ENCODE measurements around the gene CDKAL1.

Gene CDKAL1

DNA sequence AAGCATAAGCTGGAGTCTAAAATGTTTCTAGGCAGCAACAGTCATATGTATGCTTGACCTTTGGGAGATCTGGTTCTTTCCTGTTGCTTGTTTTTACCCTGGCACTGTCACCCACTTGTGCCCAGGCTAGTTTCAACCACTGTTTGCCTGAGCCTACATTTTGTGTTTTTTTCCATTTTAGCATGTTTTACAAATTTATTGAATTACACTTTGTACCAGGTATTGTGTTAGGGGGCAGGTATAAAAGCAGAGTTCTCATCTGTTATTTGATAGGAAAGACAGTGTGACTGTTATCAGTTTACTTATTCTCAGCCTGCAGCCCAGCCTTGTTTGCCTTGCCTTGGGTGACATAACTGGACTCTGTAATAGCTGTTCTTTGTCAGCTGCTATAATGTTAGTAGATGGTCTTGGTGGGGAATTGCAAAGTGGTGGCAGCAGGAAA, 147.0 kb downstream of the CDKAL1 start:
- no peak for DNase-seq

DNA sequence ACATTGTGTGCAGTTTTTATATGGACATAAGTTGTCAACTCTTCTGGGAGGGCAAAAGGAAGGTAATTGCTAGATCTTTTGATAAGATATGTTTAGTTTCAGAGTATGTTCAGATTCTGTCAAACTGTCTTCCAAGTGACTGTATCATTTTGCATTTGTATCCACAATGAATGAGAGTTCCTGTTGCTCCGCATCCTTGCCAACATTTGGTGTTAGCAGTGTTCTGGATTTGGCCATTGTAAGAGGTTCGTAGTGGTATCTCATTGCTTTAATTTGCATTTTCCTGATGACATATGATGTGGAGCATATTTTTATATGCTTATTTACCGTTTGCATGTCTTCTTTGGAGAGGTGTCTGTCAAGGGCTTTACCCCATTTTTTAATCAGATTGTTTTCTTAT, 150.2 kb downstream of the CDKAL1 start:
- DNase-seq: no peak

DNA sequence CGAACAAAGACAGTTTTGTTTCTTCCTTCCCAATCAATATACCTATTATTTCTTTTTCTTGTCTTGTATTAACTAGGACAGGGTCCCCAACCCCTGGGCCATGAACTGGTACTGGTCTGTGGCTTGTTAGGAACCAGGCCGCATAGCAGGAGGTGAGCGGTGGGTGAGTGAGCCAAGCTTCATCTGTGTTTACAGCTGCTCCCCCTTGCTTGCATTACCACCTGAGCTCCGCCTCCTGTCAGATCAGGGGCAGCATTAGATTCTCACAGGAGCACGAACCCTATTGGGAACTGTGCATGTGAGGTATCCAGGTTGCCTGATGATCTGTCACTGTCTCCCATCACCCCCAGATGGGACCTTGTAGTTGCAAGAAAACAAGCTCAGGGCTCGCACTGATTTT, 151.9 kb downstream of the CDKAL1 start:
- no peak for DNase-seq

DNA sequence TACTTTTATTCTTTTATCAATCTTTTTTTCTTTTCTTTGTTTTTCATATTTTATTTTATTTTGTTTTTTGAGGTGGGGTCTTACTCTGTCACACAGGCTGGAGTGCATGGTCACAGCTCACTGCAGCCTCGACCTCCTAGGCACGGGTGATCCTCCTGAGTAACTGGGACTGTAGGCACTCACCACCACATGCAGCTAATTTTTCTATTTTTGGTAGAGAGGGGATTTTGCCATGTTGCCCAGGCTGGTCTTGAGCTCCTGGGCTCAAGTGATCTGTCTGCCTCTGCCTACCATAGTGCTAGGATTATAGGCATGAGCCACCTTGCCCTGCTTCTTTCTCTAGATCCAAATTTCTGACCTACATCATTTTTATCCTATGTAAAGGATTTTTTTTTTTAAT, 153.2 kb downstream of the CDKAL1 start:
- no peak for DNase-seq

DNA sequence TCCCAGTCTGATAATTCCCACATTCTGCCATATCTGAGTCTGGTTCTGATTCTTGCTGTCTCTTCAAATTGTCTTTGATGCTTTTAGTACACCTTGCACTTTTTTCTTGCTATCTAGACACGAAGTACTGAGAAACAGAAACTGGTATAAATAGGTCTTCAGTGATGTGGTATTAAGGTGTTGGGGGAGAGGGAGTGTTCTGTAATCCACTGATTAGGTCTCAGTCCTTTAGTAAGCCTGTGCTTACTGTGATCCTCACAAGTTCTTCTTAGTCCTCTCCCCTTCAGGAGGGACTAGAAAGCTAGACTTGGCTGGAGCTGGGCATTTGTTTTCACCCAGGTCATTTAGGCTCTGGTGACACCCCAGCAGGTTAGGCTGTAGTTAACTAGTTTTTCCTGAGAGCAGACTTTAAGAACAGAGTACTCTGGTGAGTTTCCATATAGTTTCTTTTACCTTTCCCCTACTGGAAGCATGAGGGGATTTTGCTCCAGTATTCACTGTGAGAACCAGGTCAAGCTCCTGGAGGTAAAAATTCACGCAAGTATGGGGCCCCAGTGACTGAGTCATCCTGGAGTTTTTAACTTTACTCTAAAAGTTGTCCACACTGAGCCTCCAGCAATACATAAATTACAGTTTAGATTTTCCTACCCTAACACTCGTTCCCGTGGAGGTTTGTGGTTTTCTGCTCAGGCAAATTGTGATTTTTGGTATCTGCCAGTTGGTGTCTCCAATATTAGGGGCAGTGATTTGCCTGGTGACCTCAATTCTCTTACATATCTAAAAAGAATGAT, 154.6 kb downstream of the CDKAL1 start:
- no peak for DNase-seq

DNA sequence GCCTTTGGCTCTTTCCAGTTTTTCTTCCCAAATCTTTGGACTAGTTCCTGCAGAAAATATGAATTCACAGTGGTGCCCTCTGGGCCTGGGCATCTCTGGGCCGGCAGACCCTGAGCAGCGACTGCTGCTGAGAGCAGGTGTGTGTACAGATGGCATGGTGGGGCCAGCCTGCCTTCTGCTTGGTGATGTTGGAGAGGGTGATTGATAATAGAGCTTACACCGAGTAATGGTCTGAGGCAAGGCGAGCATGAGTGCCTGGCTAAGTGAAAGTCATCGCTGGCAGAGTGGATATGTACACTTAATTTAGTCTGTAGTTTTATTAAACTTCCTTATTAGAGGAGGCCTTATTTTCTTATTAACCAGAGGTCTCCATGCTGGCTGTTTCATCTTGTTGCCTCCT, 156.9 kb downstream of the CDKAL1 start:
- no peak for DNase-seq

DNA sequence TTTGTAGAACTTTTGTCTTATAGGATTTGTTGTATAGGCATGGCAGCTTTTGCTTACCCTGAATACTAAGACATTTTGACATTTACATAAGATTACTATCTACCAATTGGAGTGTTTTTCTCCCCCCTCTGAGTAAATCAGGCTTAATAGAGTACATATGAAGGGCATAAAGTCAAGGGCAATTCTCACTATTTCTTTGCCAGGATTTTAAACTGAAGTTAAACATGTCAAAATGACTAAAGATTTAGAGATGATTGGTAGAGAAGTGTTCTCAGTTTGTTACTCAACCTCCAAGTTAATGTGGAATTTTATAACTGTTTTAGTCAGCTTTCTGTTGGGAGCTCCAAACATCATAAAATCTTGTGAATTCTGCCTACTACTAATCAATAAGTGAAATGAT, 157.8 kb downstream of the CDKAL1 start:
- DNase-seq: no peak

DNA sequence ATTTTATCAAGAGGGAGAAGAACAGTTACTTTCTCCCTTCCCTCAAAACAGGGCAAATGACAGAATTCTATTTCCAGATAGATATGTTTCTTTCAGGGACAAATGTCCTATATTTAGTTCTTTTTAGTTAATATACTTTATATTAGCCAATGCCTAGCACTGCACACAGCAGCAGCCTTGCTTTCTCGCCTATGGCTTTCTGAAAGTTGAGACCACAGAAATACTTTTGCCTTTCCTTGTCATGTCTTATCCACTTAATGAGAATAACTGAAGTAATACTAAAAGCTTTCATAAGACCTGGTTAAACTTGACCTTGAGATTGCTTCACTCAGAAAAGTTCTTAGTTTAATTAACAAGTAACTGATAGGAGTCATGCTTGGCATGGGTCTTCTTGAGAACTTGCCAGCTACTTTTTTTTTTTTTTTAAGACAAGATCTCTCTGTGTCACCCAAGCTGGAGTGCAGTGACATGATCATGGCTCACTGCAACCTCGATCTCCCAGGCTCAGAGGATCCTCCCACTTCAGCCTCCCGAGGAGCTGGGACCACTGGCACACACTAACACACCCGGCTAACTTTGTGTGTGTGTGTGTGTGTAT, 159.3 kb downstream of the CDKAL1 start:
- no peak for DNase-seq

DNA sequence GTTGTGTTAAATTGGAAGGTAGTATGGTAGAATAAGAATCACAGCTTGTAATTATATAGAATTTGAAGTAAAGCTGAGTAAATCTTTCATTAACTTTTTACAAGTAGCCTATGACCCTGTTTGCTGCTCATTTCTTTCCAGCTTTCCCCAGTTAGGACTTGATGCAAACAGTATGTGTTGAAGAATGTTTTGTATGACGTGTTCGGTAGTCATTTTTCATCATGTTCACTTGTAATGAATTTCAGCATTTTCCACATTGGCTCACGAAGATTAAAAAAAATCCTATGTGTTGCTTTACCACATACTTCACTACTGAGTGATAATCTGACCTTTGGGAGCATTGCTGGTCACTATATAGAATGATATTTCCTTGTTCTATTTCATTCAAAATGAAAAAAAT, 162.4 kb downstream of the CDKAL1 start:
- no peak for DNase-seq

DNA sequence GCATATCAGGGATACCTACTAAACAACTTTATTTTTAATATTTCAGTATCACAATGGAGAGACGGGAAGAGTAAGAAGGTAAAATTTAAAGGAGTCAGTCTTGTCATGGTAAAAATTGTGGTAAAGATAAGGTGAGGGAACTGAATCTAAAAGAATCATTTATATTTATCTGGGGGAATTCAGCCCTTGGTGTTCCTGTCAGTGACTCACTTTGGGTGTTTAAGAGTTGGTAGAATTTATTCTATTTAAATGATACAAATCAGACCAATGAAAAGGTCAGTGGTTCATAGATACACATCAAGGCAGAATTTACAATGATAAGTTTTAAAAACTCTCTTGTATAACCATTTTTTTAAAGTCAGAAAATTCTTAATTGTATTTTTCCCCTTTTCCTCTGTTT, 164.4 kb downstream of the CDKAL1 start:
- no peak for DNase-seq

DNA sequence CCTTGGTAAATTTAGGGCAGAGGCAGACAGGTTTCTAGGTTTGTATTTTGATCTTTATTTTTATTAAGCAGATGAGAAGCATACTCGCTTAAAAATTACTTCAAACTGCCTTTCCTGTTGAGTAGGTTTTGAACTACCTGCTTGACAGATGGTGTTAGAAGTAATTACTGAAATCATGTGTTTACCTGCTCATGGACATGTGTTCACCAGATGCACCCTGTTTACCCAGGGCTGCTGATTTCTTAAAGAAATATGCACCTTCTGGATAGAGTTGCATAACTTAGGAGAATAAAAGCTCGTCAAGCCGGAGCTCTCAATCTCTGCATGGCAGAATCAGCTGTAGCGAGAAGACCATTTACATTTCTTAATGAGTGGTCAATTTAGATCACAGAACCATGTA, 165.1 kb downstream of the CDKAL1 start:
- no peak for DNase-seq

DNA sequence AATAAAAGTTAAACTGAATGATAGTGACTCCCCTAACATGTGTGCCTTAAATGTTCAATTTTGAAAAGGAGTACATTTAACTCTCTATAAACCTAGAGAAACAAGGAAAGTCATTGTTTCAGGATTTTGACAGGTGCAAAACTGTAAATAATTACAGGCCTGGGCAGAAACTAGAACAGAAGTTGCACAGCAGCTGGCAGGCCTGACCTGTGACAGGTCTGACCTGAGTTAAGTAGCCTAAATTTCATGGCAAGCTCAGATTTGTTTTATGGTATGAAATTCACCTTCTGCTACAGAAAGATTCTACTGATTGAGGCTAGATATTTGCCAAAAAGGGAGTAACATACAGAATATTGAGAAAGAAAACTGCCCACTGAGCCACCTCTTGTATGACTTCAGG, 166.1 kb downstream of the CDKAL1 start:
- no peak for DNase-seq

DNA sequence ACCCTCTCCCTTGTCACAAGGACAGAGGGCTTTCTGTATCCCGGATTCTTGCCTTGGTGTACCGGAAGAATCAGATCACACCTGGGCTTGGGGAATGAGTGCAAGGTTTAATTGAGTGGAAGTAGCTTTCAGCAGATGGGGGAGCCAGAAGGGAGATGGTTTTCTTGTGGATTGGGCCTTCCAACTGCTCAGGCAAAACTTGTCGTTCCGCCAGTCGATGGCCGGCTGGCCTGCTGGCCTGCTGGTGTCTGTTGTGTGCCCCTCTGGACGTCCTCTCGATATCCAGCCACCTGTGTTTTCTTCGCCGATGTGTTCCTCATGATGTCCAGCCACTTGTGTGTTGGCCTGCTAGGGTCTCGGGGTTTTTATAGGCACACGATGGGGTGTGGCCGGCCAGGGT, 168.1 kb downstream of the CDKAL1 start:
- no peak for DNase-seq

DNA sequence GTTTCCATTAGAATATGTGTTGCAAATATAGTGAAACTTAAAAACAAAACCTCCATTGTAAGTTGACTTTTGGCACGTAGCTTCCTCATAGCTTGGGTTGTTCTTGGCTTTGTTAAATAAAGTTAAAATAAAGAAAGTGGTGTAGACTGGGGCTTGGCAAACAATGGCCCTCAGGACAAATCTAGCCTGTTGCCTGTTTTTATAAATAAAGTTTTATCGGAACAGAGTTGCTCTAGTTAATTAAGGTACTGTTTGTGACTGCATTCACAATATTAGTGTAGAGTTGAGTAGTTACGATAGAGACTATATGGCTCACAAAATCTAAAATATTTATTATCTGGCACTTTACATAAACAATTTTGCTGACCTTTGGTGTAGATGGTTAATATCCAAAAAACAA, 168.8 kb downstream of the CDKAL1 start:
- no peak for DNase-seq

DNA sequence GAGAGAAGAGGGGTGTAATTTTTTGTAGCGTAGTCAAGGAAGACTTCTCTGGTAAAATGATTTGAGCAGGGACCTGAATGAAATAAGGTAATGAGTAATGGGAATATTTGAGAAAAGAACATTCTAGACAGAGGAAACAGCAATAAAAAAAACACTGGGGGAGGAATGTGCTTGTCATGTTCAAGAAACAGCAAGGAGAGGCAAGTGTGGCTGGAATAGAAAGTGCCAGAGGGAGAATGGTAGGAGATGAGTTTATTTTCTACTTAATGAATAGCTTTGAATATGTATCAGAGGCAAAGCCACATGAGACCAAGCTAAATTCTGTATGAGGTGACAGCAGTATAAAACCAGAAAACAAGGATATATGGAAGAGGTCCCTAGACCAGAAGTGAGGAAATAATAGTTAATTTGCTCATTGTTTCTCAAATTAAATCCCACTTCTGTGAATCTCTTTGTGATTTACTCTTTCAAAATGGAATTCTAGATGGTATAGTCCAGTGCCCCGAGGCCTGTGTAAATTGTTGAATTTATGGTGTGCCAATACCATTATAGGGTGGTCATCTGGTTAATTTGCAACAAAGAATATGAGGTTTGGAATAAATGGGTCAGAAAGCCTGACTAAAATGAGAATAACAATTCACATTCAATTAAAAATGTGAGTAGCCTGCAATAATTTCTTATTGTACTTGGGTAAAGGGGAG, 170.2 kb downstream of the CDKAL1 start:
- DNase-seq: no peak

DNA sequence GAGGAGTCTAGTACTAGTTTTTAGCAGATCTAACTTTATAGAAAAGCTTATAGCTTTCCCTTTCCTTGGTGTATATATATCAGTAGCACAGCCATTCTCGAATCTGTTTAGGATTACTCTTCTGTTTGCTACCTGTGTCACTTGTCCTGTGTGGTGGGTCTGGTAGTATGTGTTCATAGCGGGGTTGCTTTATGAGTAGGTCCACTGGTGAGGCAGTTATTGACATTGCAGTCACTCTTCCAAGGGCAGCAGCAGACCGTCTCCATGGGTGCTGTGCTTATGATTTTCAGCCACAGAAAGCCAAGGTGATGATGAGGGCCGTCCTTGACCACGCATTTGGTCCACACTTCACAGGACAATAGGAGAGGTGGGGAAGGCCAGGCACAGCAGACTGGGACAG, 171.5 kb downstream of the CDKAL1 start:
- DNase-seq: no peak

DNA sequence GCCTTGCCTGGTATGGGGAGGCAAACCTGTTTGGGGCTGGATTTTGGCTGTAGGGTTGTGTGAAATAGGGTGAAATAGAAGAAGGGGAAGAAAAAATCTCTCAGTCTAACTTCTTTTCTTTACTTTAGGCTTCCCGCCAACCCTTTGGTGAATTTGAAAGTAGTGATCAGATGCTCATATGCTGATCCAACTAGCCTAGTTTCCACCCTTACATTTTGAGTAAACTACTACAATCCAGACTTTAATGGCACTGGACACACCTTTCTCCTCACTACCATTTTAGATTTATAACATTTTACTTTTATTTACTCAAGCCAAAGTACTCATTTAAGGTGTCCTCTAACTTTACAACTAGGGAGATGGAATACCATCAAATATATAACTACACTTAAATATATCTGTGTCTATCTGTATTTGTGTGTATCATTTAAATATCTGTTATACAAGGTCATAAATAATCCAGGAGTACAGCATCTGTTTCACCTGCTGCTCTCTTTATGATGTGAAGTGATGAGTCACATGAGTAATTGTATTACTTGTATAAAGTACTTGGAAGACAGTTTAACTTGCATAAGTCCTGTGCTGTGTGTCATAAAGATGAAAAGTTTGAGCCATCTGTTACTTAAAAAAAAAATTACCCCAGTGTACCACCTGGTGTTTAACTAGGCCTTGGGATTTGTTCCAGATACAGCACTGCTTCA, 172.1 kb downstream of the CDKAL1 start:
- DNase-seq: no peak

DNA sequence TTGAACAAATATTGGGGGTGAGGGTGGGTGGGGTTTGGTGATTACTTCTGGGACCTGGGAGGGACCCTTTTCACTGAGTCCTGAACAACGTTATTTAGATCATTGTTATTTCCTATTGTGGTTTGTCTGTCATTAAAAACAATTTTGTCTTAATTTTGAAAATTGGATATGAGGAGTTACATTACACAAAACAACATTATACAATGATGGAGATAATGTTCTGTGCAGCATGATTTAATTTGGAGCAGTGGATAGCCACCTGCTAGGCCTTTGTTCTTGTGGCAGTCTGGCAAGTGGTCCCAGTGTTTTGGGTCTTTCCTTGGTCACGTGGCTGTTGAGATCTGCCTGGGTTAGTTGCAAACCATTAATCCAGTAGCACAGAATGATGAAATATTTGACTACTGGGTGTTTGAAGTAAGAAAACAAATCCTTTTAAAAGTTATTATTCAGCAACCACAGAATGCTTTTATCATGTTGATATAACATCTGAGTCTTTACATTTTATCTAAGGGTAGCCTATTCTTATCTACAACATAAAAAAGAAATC, 172.8 kb downstream of the CDKAL1 start:
- DNase-seq: no peak

DNA sequence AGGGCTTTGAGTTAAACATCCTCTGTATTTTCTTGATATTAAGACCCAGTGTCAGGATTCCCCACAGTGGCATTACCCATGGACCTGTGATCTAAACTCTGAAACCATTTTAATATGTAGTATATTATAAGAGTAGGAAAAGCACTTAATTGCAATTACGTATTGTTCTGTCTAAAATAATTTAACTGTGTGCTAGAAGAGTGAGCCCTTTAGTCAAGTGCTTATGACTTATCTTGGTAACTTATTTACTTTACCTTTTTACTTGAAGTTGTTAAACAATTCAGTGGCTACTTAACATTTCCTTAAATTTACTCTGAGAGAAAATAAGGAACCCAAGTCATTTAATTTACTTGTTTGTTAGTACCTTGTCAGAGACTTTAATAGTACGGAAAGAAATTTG, 173.6 kb downstream of the CDKAL1 start:
- DNase-seq: no peak

DNA sequence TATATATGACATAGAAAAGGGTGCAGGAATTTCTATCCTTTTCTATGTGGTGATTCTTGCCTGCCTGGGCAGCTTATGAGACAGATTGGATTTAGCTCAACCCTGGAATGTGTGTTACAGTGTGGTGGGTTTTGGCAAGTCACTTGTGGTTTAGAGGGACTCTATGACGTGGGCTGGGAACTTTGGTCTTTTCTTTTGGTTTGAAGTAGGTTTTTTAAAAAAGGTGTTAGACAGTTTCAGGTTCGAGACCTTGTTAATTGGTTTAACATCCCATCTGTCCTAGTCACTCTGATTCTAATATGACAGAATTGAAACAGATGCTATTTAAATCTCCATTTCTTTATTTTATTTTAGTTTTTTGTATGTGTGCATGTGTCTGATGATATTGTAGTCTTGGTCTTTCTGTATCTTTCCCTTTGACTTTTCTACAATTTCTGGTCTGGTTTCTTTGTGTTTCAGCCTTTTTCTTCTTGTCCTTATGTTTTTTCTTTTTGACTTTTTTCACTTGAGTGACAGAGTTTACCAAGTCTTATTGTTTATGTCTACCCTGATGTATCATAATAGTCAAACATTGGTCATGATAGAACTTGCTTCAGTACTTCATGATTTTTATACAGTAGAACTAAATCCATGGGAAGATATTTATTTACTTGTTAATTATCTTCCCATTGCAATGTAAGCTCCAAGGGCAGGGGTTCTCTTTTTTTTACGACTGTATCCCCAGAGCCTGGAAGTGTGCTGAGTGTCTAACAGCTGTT, 174.3 kb downstream of the CDKAL1 start:
- no peak for DNase-seq

DNA sequence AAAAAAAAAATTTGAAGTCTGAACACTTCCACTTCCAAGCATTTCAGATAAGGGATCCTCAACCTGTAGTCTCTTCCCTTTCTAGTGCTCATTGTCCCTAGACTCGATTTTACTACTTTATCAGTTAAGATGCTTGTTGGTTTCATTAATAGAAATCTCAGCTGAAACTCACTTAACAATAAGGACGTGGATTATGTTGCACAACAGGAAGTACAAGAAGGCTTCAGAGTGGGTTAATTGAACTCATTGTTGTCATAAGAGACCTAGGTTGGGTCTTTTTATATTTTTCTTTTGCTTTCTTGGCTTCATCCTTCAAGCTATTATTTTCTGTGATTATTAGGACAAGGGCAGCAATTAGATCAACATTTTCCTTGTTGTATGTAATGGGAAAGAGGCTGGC, 175.2 kb downstream of the CDKAL1 start:
- no peak for DNase-seq

DNA sequence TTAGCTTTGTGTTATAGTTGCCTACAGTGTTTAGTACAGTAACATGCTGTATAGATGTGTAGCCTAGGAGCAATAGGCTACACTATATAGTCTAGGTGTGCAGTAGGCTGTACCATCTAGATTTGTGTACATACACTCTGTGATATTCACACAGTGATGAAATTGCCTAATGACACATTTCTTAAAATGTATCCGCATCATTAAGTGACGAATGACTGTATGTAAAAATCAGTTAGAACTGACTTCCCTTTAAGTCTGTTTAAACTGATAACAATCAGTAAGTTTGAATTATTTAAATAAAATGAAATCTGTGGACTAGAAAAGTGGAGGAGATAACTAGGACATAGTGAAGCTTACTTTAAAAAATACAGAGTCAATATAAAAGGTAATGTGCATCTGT, 176.1 kb downstream of the CDKAL1 start:
- no peak for DNase-seq
